ENCODE results near the gene RAB6B. TPM values are rescaled to one million over a fixed set of nuclear protein-coding genes. Genes with fewer than 3 reads are reported as not detected.

Gene RAB6B
- total and polyA plus RNA-seq, 2 of the 8 experiments (the other 6 are each of a cell fraction or from before 2014, with no cell fraction given), result 7.9 to 15.6 TPM

DNA sequence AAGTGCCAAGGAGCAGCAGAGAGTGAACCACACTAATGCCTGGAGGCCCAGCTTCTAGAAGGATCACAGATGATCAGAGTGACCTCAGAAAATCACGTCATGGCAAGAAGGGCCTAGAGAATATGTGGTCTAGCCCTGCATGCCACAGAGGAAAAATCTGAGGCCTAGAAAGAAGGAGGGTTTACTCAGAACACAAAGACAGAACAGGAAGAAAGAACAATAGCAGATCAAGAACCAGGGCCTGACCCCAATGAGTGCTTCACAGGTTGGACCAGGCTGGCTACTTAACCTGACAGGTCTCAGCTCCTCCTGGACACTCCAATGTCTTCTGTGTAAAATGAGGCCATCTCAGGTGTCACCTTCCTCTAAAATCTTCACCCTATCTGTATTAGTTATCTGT, 14.2 kb downstream of the RAB6B start (continued):
- no peak for TF ChIP-seq GTF2F1 (IDR thresholded peaks at IDR 0.05; ENCODE audit: borderline replicate concordance, low read depth, low read length)

Data from H1 (cell line).